Fibroblast of the aortic adventitia (primary cell): ENCODE results near the gene NCAPH2. TPM values are rescaled to one million over a fixed set of nuclear protein-coding genes. Genes with fewer than 3 reads are reported as not detected.
A peak's percentile ranks its signal among the peaks of the same experiment; 100 is the strongest.

Source experiments
- DNase-seq: peaks from one replicate; pipeline ENCODE4 v3.0.0-alpha.2; 2010; ENCODE audit warnings: low read depth
- H3K4me3 ChIP-seq: 2 replicates; pipeline ENCODE4 v1.5.1; 2011; ENCODE audit warnings: low read depth, mild to moderate bottlenecking, control low read depth, low read length, moderate library complexity
- total RNA-seq: library from RNA; depleted of rRNA; stranded (reverse); fragments of >200 nt; gene quantifications from 2 replicates; pipeline ENCODE4 v1.2.3, GENCODE V29; 2012; ENCODE audit warnings: low replicate concordance
- TF ChIP-seq, protein P1 (sequence below): IDR thresholded peaks from 2 replicates; pipeline ENCODE4 v1.5.1; 2011; ENCODE audit warnings: mild to moderate bottlenecking, low read length, control low read depth, inconsistent platforms; ENCODE audit not compliant: insufficient read depth

The NCAPH2 gene
- total RNA-seq, 1 donor, result 49.1 TPM

DNA sequence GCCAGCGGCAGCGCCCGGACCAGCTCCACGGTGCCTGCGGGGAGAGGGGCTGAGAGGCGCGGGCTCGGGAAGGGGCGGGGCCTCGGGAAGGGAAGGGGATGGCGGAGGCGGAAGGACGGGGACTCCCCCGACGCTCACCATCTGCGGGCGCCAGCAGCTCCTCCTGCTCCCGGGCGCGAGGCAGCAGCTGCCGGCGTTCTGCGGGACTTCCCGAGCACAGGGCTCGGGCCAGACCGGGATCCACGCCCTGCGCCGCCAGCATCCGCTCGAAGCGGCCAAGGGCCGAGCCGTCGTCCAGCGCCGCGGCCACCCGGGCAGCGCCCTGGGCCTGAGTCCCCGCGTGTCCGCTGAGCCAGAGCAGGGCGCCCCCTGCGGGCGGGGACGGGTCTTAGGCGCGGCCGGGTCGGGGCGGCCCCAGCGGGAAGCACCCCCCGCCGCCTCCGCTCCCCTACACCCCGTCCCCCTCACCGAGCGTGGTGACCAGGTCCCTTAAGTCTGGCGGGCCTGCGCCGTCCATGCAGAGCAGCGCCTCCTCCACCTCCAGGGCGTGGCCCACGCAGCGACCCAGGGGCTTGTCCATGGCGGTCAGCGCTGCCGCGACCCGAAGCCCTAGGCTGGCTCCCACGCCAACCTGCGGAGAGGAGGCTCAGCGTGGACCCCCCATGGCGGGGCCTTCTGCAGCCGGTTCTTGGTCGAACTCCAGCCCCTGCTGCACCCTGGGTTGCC is 18.2 kb downstream of the NCAPH2 start:
- TF ChIP-seq, protein P1, sequence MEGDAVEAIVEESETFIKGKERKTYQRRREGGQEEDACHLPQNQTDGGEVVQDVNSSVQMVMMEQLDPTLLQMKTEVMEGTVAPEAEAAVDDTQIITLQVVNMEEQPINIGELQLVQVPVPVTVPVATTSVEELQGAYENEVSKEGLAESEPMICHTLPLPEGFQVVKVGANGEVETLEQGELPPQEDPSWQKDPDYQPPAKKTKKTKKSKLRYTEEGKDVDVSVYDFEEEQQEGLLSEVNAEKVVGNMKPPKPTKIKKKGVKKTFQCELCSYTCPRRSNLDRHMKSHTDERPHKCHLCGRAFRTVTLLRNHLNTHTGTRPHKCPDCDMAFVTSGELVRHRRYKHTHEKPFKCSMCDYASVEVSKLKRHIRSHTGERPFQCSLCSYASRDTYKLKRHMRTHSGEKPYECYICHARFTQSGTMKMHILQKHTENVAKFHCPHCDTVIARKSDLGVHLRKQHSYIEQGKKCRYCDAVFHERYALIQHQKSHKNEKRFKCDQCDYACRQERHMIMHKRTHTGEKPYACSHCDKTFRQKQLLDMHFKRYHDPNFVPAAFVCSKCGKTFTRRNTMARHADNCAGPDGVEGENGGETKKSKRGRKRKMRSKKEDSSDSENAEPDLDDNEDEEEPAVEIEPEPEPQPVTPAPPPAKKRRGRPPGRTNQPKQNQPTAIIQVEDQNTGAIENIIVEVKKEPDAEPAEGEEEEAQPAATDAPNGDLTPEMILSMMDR, result peak; percentile 49
- peak; percentile 64 for DNase-seq

GRCh38 chr22:50526834-50527801 is 19.1 kb downstream of the NCAPH2 start:
- H3K4me3 ChIP-seq, result peak overlapping the region; percentile 77
- peak; percentile 43 for DNase-seq
- TF ChIP-seq, protein P1, result peak; percentile 0

More for the DNA sequence above, 18.2 kb downstream of the NCAPH2 start:
- peak overlapping the region; percentile 77 for H3K4me3 ChIP-seq

DNA sequence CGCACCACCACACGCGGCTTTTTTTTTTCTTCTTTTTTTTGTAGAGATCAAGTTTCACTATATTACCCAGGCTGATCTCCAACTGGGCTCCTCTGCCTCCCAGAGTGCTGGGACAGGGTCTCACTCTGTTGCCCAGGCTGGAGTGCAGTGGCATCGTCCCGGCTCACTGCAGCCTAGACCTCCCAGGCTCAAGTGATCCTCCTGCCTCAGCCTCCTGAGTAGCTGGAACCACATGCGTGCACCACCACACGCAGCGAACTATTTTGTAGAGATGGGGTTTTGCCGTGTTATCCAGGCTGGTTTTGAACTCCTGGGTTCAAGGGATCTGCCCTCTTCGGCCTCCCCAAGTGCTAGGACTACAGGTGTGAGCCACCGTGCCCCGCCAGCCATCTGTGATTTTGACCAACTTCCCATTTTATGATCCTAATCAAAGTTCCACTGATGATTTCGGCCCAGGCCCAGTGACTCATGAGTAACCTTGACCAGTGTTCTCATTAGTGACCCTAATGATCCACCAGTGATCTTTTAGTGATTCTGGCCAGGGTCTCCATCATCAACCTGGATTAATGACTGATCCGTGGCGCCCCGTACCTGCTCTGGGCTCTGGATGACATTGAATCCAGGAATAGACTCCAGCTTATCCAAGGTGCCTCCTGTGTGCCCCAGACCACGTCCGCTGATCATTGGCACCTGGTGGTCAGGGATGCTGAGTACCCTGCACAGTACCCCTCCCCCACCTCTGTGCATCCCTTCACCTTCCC is 20.1 kb downstream of the NCAPH2 start:
- no peak overlapping the region for H3K4me3 ChIP-seq
- no peak for DNase-seq
- TF ChIP-seq, protein P1, result no peak

DNA sequence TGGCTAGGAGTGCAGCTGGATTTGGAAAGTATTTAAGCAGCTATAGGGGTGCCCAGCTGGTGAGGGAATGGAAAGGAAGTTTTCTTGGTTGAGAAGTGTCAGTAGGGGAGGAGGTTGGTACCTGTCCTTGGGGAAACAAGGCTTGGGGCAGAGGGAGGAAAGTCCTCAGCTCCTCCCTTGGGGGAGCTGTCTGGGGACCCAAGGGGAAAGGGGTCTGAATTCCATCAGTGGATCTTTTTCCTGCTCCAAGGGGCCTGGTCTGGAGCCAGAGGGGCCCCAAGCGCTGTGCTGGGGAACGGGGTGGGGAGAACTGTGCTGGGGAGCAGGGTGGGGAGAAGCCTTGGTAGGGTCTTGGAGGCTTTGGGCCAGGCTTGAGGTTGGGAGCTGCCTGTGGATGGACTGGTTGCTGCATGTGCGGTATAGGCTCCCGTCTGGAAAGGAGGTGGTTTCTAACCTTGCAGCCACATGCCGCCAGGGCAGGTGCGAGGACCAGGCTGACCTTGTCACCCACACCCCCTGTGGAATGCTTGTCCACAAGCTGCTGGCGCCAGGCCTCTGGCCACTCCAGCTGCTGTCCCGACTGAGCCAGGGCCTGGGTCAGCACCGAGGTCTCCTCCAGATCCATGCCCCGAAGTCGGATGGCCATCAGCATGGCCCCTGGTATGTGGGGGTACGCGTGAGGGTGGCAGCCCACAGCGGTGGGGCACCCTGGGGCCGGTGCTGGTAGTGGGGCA is 20.8 kb downstream of the NCAPH2 start:
- peak overlapping the region; percentile 69 for H3K4me3 ChIP-seq
- TF ChIP-seq, protein P1, result no peak
- DNase-seq, result no peak

DNA sequence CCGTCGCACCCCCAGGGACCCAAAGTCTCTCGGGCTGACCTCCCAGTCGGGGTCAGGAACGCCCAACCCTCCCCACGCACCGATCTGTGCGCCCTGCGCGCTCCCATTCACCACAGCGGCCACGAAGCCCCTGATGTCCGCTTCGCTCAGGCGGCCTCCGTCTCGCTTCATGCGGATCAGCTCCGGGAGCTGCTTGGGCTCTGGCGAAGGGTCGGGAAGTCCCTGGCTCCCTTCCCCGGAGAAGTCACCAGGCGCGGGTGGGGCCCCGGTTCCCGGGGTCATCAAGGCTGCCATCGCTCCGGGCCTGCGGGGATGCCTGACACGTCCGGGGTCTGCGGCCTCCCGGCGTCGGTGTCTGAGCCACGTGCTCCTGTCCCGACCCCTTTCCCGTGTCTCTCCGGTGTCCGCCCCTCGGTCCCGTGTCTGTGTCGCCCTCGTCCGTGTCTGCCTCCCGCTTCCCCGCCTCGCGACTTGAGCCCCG is 21.4 kb downstream of the NCAPH2 start:
- peak overlapping the region; percentile 69 for H3K4me3 ChIP-seq
- TF ChIP-seq, protein P1, result no peak
- peak; percentile 29 for DNase-seq
